ENCODE measurements around the gene CDH22.

DNA sequence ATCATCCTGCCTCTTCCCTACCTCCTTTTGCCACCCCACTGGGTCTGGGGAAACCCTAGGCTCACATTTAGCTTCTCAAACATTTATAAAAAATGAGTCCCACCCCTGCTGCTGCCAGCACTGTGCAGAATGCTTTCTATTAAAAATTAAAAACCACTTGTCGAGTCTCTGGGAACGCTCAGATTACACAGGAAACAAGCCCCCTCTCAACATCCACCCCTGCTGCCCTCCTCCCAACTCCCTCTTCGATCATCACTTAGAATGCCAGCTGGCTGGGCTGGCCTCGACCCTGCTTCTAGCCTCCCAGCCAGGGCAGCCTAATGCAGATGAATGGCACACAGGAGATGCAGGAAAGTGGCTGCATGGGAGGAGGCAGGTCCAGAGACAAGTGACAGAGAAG is 75.8 kb downstream of the CDH22 start:
- TF ChIP-seq CREB1 (IDR thresholded peaks at IDR 0.05; ENCODE audit: low read depth) (no peak), TAF1 (IDR thresholded peaks at IDR 0.05; ENCODE audit: low read depth) (no peak), YY1 (IDR thresholded peaks at IDR 0.05; ENCODE audit: low read depth) (no peak), RAD21 (IDR thresholded peaks at IDR 0.05; ENCODE audit: low read depth) (no peak), EP300 (IDR thresholded peaks at IDR 0.05; ENCODE audit: borderline replicate concordance) (no peak), NFIC (IDR thresholded peaks at IDR 0.05) (no peak), CEBPB (IDR thresholded peaks at IDR 0.05) (no peak), FOXM1 (IDR thresholded peaks at IDR 0.05; ENCODE audit: borderline replicate concordance, low read depth) (no peak), TCF12 (IDR thresholded peaks at IDR 0.05; ENCODE audit: low read depth) (no peak), EGR1 (IDR thresholded peaks at IDR 0.05) (no peak)
- TF ChIP-seq, protein P1, sequence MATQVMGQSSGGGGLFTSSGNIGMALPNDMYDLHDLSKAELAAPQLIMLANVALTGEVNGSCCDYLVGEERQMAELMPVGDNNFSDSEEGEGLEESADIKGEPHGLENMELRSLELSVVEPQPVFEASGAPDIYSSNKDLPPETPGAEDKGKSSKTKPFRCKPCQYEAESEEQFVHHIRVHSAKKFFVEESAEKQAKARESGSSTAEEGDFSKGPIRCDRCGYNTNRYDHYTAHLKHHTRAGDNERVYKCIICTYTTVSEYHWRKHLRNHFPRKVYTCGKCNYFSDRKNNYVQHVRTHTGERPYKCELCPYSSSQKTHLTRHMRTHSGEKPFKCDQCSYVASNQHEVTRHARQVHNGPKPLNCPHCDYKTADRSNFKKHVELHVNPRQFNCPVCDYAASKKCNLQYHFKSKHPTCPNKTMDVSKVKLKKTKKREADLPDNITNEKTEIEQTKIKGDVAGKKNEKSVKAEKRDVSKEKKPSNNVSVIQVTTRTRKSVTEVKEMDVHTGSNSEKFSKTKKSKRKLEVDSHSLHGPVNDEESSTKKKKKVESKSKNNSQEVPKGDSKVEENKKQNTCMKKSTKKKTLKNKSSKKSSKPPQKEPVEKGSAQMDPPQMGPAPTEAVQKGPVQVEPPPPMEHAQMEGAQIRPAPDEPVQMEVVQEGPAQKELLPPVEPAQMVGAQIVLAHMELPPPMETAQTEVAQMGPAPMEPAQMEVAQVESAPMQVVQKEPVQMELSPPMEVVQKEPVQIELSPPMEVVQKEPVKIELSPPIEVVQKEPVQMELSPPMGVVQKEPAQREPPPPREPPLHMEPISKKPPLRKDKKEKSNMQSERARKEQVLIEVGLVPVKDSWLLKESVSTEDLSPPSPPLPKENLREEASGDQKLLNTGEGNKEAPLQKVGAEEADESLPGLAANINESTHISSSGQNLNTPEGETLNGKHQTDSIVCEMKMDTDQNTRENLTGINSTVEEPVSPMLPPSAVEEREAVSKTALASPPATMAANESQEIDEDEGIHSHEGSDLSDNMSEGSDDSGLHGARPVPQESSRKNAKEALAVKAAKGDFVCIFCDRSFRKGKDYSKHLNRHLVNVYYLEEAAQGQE (IDR thresholded peaks at IDR 0.05; ENCODE audit: low read depth): no peak
- TF ChIP-seq, protein P2, sequence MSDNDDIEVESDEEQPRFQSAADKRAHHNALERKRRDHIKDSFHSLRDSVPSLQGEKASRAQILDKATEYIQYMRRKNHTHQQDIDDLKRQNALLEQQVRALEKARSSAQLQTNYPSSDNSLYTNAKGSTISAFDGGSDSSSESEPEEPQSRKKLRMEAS (IDR thresholded peaks at IDR 0.05): no peak
- TF ChIP-seq, protein P3, sequence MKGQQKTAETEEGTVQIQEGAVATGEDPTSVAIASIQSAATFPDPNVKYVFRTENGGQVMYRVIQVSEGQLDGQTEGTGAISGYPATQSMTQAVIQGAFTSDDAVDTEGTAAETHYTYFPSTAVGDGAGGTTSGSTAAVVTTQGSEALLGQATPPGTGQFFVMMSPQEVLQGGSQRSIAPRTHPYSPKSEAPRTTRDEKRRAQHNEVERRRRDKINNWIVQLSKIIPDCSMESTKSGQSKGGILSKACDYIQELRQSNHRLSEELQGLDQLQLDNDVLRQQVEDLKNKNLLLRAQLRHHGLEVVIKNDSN (IDR thresholded peaks at IDR 0.05): no peak
